ENCODE data around the gene ADAMTS16. TPM values are rescaled to one million over a fixed set of nuclear protein-coding genes. Genes with fewer than 3 reads are reported as not detected.

ADAMTS16 gene
- total RNA-seq, 1 experiment from 2014 or later = 0.11 TPM

GRCh38 chr5:5320062-5320805 is 180.1 kb downstream of the ADAMTS16 start:
- Mint-ChIP-seq H3K4me3 (ENCODE audit: unreplicated experiment) (no peak overlapping the region), H3K4me1 (ENCODE audit: low read depth, unreplicated experiment) (no peaks in the 10 kb centered on the region), H3K27ac (ENCODE audit: unreplicated experiment) (no peak overlapping the region), H3K36me3 (ENCODE audit: insufficient read depth, unreplicated experiment) (no peaks in the 10 kb centered on the region), H3K9me3 (ENCODE audit: unreplicated experiment) (no peaks in the 10 kb centered on the region), H3K27me3 (ENCODE audit: insufficient read depth, unreplicated experiment) (no peaks in the 10 kb centered on the region)
- no peaks in the 10 kb centered on the region for H3K36me3 ChIP-seq (ENCODE audit: control insufficient read depth, insufficient read depth, low read length)
- no peaks in the 10 kb centered on the region for H3K4me1 ChIP-seq
- H3K27me3 ChIP-seq (replicated peaks; ENCODE audit: control insufficient read depth, insufficient read depth, low read length) = no peaks in the 10 kb centered on the region
- BruUV-seq (replicated peaks) = no TSS peak
- intact Hi-C loops (cut with micrococcal nuclease; ENCODE audit: unreplicated experiment) = no loop called here
- no peak for TF ChIP-seq CTCF (IDR thresholded peaks at IDR 0.05; ENCODE audit: insufficient read depth in 1 of 2, low read depth in 1 of 2, low read length in 1 of 2, severe bottlenecking in 1 of 2, unreplicated experiment in 1 of 2)
- POLR2A ChIA-PET = no interaction called here
- CTCF ChIA-PET = no interaction called here
- H3K9me3 ChIP-seq = no peaks in the 10 kb centered on the region
- no peak overlapping the region for H3K4me3 ChIP-seq (ENCODE audit: low read depth, low read length)
- DNase-seq = no peak

- ChIA-PET CTCF (no interaction called here), POLR2A (no interaction called here)
- Mint-ChIP-seq H3K9me3 (ENCODE audit: unreplicated experiment) (no peaks in the 10 kb centered on the region), H3K4me3 (ENCODE audit: unreplicated experiment) (no peak overlapping the region), H3K27me3 (ENCODE audit: insufficient read depth, unreplicated experiment) (no peaks in the 10 kb centered on the region), H3K4me1 (ENCODE audit: low read depth, unreplicated experiment) (no peaks in the 10 kb centered on the region), H3K27ac (ENCODE audit: unreplicated experiment) (no peak overlapping the region), H3K36me3 (ENCODE audit: insufficient read depth, unreplicated experiment) (no peaks in the 10 kb centered on the region)
- BruUV-seq (replicated peaks) = no TSS peak
- Histone ChIP-seq H3K4me3 (ENCODE audit: low read depth, low read length) (no peak overlapping the region), H3K27me3 (replicated peaks; ENCODE audit: control insufficient read depth, insufficient read depth, low read length) (no peaks in the 10 kb centered on the region), H3K9me3 (no peaks in the 10 kb centered on the region), H3K4me1 (no peaks in the 10 kb centered on the region), H3K36me3 (ENCODE audit: control insufficient read depth, insufficient read depth, low read length) (no peaks in the 10 kb centered on the region)
- intact Hi-C loops (cut with micrococcal nuclease; ENCODE audit: unreplicated experiment) = no loop called here
- DNase-seq = no peak
- TF ChIP-seq CTCF (IDR thresholded peaks at IDR 0.05; ENCODE audit: insufficient read depth in 1 of 2, low read depth in 1 of 2, low read length in 1 of 2, severe bottlenecking in 1 of 2, unreplicated experiment in 1 of 2) = no peak
Observed at GRCh38 chr5:5321137-5321536, 181.0 kb downstream of the ADAMTS16 start.

GRCh38 chr5:5323551-5323950 is 183.4 kb downstream of the ADAMTS16 start:
- peaks cover 8% of the 10 kb centered on the region for H3K9me3 Mint-ChIP-seq (ENCODE audit: unreplicated experiment)
- Histone ChIP-seq H3K4me1 (no peaks in the 10 kb centered on the region), H3K4me3 (ENCODE audit: low read depth, low read length) (no peak overlapping the region), H3K36me3 (ENCODE audit: control insufficient read depth, insufficient read depth, low read length) (no peaks in the 10 kb centered on the region), H3K27me3 (replicated peaks; ENCODE audit: control insufficient read depth, insufficient read depth, low read length) (no peaks in the 10 kb centered on the region), H3K9me3 (no peaks in the 10 kb centered on the region)
- no peak for DNase-seq
- no peaks in the 10 kb centered on the region for H3K4me1 Mint-ChIP-seq (ENCODE audit: low read depth, unreplicated experiment)
- H3K27ac Mint-ChIP-seq (ENCODE audit: unreplicated experiment) = no peak overlapping the region
- BruUV-seq (replicated peaks) = no TSS peak
- H3K4me3 Mint-ChIP-seq (ENCODE audit: unreplicated experiment) = no peak overlapping the region
- no peaks in the 10 kb centered on the region for H3K27me3 Mint-ChIP-seq (ENCODE audit: insufficient read depth, unreplicated experiment)
- POLR2A ChIA-PET = no interaction called here
- CTCF ChIA-PET = no interaction called here
- intact Hi-C loops (cut with micrococcal nuclease; ENCODE audit: unreplicated experiment) = no loop called here
- no peak for TF ChIP-seq CTCF (IDR thresholded peaks at IDR 0.05; ENCODE audit: insufficient read depth in 1 of 2, low read depth in 1 of 2, low read length in 1 of 2, severe bottlenecking in 1 of 2, unreplicated experiment in 1 of 2)
- no peaks in the 10 kb centered on the region for H3K36me3 Mint-ChIP-seq (ENCODE audit: insufficient read depth, unreplicated experiment)

Data from Caco-2 (cell line).